CD8-positive, alpha-beta memory T cell (primary cell): Measurements from ENCODE around the gene NME9. TPM values are rescaled to one million over a fixed set of nuclear protein-coding genes. Genes with fewer than 3 reads are reported as not detected.

Experiments
- CTCF ChIA-PET: fragments of 350-600 bp; sonication (Branson Sonifier 250); formaldehyde crosslinking; loops from one replicate; lab custom pipeline; 2021; ENCODE audit warnings: antibody characterized with exemption; lab: Charles Lee
- POLR2A ChIA-PET: fragments of 350-600 bp; sonication (Branson Sonifier 250); formaldehyde crosslinking; loops from one replicate; lab custom pipeline; 2021; ENCODE audit warnings: antibody characterized with exemption; lab: Charles Lee
- DNase-seq, 5 donors: peaks; one replicate each; pipeline versions ENCODE4 v3.0.0 to v3.0.0-alpha.2; 2020 to 2022; ENCODE audit warnings: mixed read lengths in 1 of 5
- H3K27ac ChIP-seq: one replicate; pipeline ENCODE4 v1.7.0; 2013; ENCODE audit warnings: low read depth, mild to moderate bottlenecking, low read length, moderate library complexity
- H3K27me3 ChIP-seq: 2 replicates; pipeline ENCODE4 v1.7.0; 2013; ENCODE audit warnings: low read length, mild to moderate bottlenecking; ENCODE audit not compliant: insufficient read depth, poor library complexity, severe bottlenecking
- H3K36me3 ChIP-seq: 2 replicates; pipeline ENCODE4 v1.7.0; 2013; ENCODE audit warnings: mild to moderate bottlenecking, low read length, moderate library complexity; ENCODE audit not compliant: insufficient read depth
- H3K4me1 ChIP-seq: 2 replicates; pipeline ENCODE4 v1.7.0; 2013; ENCODE audit warnings: mild to moderate bottlenecking, low read length, moderate library complexity; ENCODE audit not compliant: insufficient read depth
- H3K4me3 ChIP-seq: 2 replicates; pipeline ENCODE4 v1.7.0; 2013; ENCODE audit warnings: mild to moderate bottlenecking, low read length
- H3K9me3 ChIP-seq: 2 replicates; pipeline ENCODE4 v1.7.0; 2013; ENCODE audit warnings: mild to moderate bottlenecking, low read length
- H3K27ac Mint-ChIP-seq, 8 donors: one replicate each; pipeline ENCODE4 v1.8.0; 2020 to 2021; ENCODE audit warnings: mixed read lengths in 8 of 8, mild to moderate bottlenecking in 6 of 8, inconsistent platforms in 3 of 8, moderate library complexity in 3 of 8
- H3K27me3 Mint-ChIP-seq, 2 donors: one replicate each; pipeline ENCODE4 v1.8.0; 2020 to 2021; ENCODE audit warnings: mixed read lengths in 2 of 2, mild to moderate bottlenecking in 1 of 2, moderate library complexity in 1 of 2
- H3K36me3 Mint-ChIP-seq, 3 donors: one replicate each; pipeline ENCODE4 v1.8.0; 2020 to 2021; ENCODE audit warnings: mixed read lengths in 3 of 3, inconsistent platforms in 1 of 3, mild to moderate bottlenecking in 1 of 3
- H3K4me1 Mint-ChIP-seq, 3 donors: one replicate each; pipeline ENCODE4 v1.8.0; 2020 to 2021; ENCODE audit warnings: mixed read lengths in 3 of 3, inconsistent platforms in 1 of 3, mild to moderate bottlenecking in 1 of 3
- H3K4me3 Mint-ChIP-seq, 7 donors: one replicate each; pipeline ENCODE4 v1.8.0; 2020 to 2021; ENCODE audit warnings: mixed read lengths in 7 of 7, mild to moderate bottlenecking in 6 of 7, moderate library complexity in 4 of 7, inconsistent platforms in 2 of 7
- H3K9me3 Mint-ChIP-seq, 5 donors: one replicate each; pipeline ENCODE4 v1.8.0; 2020 to 2022; ENCODE audit warnings: mixed read lengths in 5 of 5, mild to moderate bottlenecking in 3 of 5, moderate library complexity in 2 of 5, inconsistent platforms in 1 of 5
- polyA plus RNA-seq: library from polyadenylated mRNA; unstranded; fragments of 300-500 nt; fragmentation: Illumina TruSeq; gene quantifications from one replicate; pipeline ENCODE4 v1.2.3, GENCODE V29; 2021
- total RNA-seq, 2 experiments: library from RNA; stranded (reverse); gene quantifications; one replicate each; pipeline ENCODE4 v1.2.3, GENCODE V29; 2021

The NME9 gene
- total and polyA plus RNA-seq, 3 experiments from 2014 or later, result 0.44 TPM; not detected in 2

DNA sequence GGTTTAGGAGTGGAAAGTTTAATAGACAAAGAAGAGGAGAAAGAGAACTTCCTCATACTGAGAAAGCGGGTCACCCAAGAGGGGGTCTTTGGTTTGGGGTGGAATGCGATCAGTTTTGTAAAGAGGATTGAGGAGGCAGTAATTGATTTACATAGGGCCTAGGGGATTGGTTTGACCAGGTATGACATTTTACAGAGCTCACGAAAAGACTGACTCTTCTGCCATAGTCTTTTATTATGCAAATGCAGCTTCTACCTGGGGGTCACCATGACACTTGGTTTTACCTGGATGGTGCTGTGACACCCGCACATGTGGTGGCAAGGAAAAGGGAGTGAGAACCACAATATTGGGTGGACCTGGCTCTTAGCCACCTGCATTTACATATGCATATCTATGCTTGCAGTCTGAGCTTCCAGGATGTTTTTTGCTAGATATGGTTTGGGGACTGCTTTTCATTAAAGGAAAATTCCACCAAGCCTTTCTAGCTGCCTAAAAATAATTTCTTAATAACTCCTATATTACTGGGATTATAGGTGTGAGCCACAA is 6.9 kb upstream of the NME9 start:
- DNase-seq, result no peak
- Mint-ChIP-seq H3K9me3 (no peaks in the 10 kb centered on the region), H3K36me3 (peaks cover 0 to 1% (median 0%) of the 10 kb centered on the region in 3 donors), H3K4me3 (no peak overlapping the region), H3K4me1 (peaks cover 3 to 6% (median 3%) of the 10 kb centered on the region in 3 donors), H3K27ac (no peak overlapping the region), H3K27me3 (peaks cover 0 to 2% of the 10 kb centered on the region in 2 donors)
- H3K36me3 ChIP-seq, result no peaks in the 10 kb centered on the region
- H3K27ac ChIP-seq, result no peak overlapping the region
- H3K4me1 ChIP-seq, result no peaks in the 10 kb centered on the region
- POLR2A ChIA-PET, result no interaction called here
- no peak overlapping the region for H3K4me3 ChIP-seq
- no peaks in the 10 kb centered on the region for H3K27me3 ChIP-seq
- CTCF ChIA-PET, result interaction anchor here (1.3 kb wide), 1 partner anchor 9 kb away, joined by 4 read pairs; no protein-coding TSS in a partner anchor
- no peaks in the 10 kb centered on the region for H3K9me3 ChIP-seq

GRCh38 chr3:138334608-138335007 is 5.0 kb upstream of the NME9 start:
- no peaks in the 10 kb centered on the region for H3K27me3 ChIP-seq
- no peaks in the 10 kb centered on the region for H3K36me3 ChIP-seq
- H3K4me1 ChIP-seq, result no peaks in the 10 kb centered on the region
- H3K4me3 ChIP-seq, result no peak overlapping the region
- DNase-seq, result no peak
- H3K27ac Mint-ChIP-seq, result peak overlapping the region in 1 of 8 donors; percentile 7
- ChIA-PET CTCF (no interaction called here), POLR2A (no interaction called here)
- peaks cover 9 to 13% (median 10%) of the 10 kb centered on the region in 3 donors for H3K4me1 Mint-ChIP-seq
- peaks cover 0 to 2% (median 1%) of the 10 kb centered on the region in 3 donors for H3K36me3 Mint-ChIP-seq
- H3K4me3 Mint-ChIP-seq, result no peak overlapping the region
- H3K27ac ChIP-seq, result no peak overlapping the region
- H3K27me3 Mint-ChIP-seq, result peaks cover 0 to 2% of the 10 kb centered on the region in 2 donors
- H3K9me3 ChIP-seq, result no peaks in the 10 kb centered on the region
- H3K9me3 Mint-ChIP-seq, result no peaks in the 10 kb centered on the region

- DNase-seq, result peak in 1 of 5 donors; percentile 10
- Mint-ChIP-seq H3K4me1 (peaks cover 21 to 30% (median 27%) of the 10 kb centered on the region in 3 donors), H3K27ac (peak overlapping the region in 5 of 8 donors; percentile 4 to 86 (median 55)), H3K27me3 (peaks cover 0 to 4% of the 10 kb centered on the region in 2 donors), H3K4me3 (peak overlapping the region in 1 of 7 donors; percentile 74), H3K9me3 (no peaks in the 10 kb centered on the region), H3K36me3 (peaks cover 0 to 5% (median 0%) of the 10 kb centered on the region in 3 donors)
- H3K27ac ChIP-seq, result no peak overlapping the region
- no peaks in the 10 kb centered on the region for H3K27me3 ChIP-seq
- no peaks in the 10 kb centered on the region for H3K36me3 ChIP-seq
- POLR2A ChIA-PET, result no interaction called here
- peaks cover 7% of the 10 kb centered on the region for H3K4me1 ChIP-seq
- H3K4me3 ChIP-seq, result no peak overlapping the region
- CTCF ChIA-PET, result interaction anchor here (1.1 kb wide), 1 partner anchor 9 kb away, joined by 3 read pairs; no protein-coding TSS in a partner anchor
- H3K9me3 ChIP-seq, result no peaks in the 10 kb centered on the region
These were observed 2.9 kb upstream of the NME9 start for GRCh38 chr3:138332472-138333073.

- Mint-ChIP-seq H3K4me1 (peaks cover 21 to 30% (median 28%) of the 10 kb centered on the region in 3 donors), H3K27me3 (peaks cover 0 to 4% of the 10 kb centered on the region in 2 donors), H3K27ac (peak overlapping the region in 6 of 8 donors; percentile 26 to 98 (median 64)), H3K36me3 (peaks cover 0 to 5% (median 0%) of the 10 kb centered on the region in 3 donors), H3K4me3 (peak overlapping the region in 4 of 7 donors; percentile 3 to 95 (median 44)), H3K9me3 (no peaks in the 10 kb centered on the region)
- H3K4me3 ChIP-seq, result no peak overlapping the region
- H3K36me3 ChIP-seq, result no peaks in the 10 kb centered on the region
- no peaks in the 10 kb centered on the region for H3K9me3 ChIP-seq
- CTCF ChIA-PET, result interaction anchor here (1.0 to 1.8 kb wide), 3 partner anchors 15 to 144 kb away, joined by 3 to 4 read pairs (median 4); partner anchors contain the start of gene ARMC8
- peaks cover 7% of the 10 kb centered on the region for H3K4me1 ChIP-seq
- H3K27me3 ChIP-seq, result no peaks in the 10 kb centered on the region
- POLR2A ChIA-PET, result no interaction called here
- no peak overlapping the region for H3K27ac ChIP-seq
- DNase-seq, result no peak
These were observed 1.7 kb upstream of the NME9 start for GRCh38 chr3:138331143-138331894.

DNA sequence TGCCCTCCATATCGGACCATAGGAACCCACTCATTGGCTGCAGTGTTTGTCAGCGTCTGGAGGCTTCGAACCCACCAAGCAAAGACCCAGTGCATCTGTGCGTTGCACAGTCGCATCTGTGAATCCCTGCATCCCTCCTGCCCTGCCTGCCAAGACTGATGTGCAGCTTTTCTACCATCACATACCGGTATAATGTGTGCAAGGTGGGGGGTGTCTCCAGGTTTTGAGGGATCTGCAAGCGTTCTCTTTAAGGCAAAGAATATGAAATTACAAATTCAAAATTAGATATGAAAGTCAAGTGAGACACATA is 288 bp upstream of the NME9 start:
- H3K4me1 Mint-ChIP-seq, result peaks cover 22 to 32% (median 28%) of the 10 kb centered on the region in 3 donors
- peaks cover 0 to 4% of the 10 kb centered on the region in 2 donors for H3K27me3 Mint-ChIP-seq
- Histone ChIP-seq H3K4me3 (peak overlapping the region; percentile 80), H3K9me3 (no peaks in the 10 kb centered on the region), H3K4me1 (peaks cover 7% of the 10 kb centered on the region), H3K27me3 (no peaks in the 10 kb centered on the region), H3K27ac (peak overlapping the region; percentile 82), H3K36me3 (no peaks in the 10 kb centered on the region)
- ChIA-PET CTCF (interaction anchor here (1.3 kb wide), 1 partner anchor 16 kb away, joined by 4 read pairs; no protein-coding TSS in a partner anchor), POLR2A (no interaction called here)
- H3K27ac Mint-ChIP-seq, result peak overlapping the region; percentile 80 to 99 (median 98)
- no peak for DNase-seq
- peak overlapping the region; percentile 95 to 98 (median 98) for H3K4me3 Mint-ChIP-seq
- no peaks in the 10 kb centered on the region for H3K9me3 Mint-ChIP-seq
- peaks cover 0 to 5% (median 0%) of the 10 kb centered on the region in 3 donors for H3K36me3 Mint-ChIP-seq

GRCh38 chr3:138328341-138328740 is 1.3 kb downstream of the NME9 start:
- Mint-ChIP-seq H3K27me3 (peaks cover 0 to 6% of the 10 kb centered on the region in 2 donors), H3K4me3 (peak overlapping the region; percentile 95 to 98 (median 98)), H3K4me1 (peaks cover 26 to 40% (median 32%) of the 10 kb centered on the region in 3 donors), H3K27ac (peak overlapping the region in 7 of 8 donors; percentile 59 to 99 (median 85)), H3K36me3 (peaks cover 0 to 5% (median 0%) of the 10 kb centered on the region in 3 donors), H3K9me3 (no peaks in the 10 kb centered on the region)
- no peak for DNase-seq
- no peaks in the 10 kb centered on the region for H3K9me3 ChIP-seq
- peaks cover 10% of the 10 kb centered on the region for H3K4me1 ChIP-seq
- no peak overlapping the region for H3K27ac ChIP-seq
- H3K4me3 ChIP-seq, result no peak overlapping the region
- ChIA-PET CTCF (interaction anchor here (0.7 to 1.8 kb wide), 16 partner anchors 8 to 154 kb away, joined by 3 to 6 read pairs (median 4); partner anchors contain the start of gene DBR1), POLR2A (interaction anchor here (0.6 to 0.9 kb wide), 2 partner anchors 96 to 154 kb away, joined by 4 to 6 read pairs; no protein-coding TSS in a partner anchor)
- H3K27me3 ChIP-seq, result no peaks in the 10 kb centered on the region
- H3K36me3 ChIP-seq, result no peaks in the 10 kb centered on the region

DNA sequence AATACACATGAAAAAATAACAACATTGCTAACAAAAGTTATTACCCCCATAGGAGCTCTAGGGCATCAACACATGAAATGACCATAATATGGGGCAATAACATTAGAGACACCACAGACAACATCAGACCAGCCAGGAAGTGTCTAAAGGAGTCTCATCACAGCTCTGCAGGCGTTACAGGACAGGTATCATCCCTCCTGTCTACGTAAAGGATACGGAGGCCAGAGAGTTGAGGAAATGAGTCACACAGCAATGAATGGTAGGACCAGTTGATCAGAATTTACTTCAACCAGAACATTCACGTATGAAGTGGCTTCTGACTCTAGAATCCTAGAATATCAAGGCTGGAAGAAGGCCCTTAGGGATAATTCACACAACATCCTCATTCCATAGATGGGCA is 1.8 kb downstream of the NME9 start:
- Mint-ChIP-seq H3K36me3 (peaks cover 0 to 5% (median 0%) of the 10 kb centered on the region in 3 donors), H3K27me3 (peaks cover 0 to 6% of the 10 kb centered on the region in 2 donors), H3K4me1 (peaks cover 26 to 40% (median 32%) of the 10 kb centered on the region in 3 donors), H3K27ac (peak overlapping the region in 4 of 8 donors; percentile 51 to 92 (median 74)), H3K9me3 (no peaks in the 10 kb centered on the region), H3K4me3 (peak overlapping the region in 2 of 7 donors; percentile 12 to 39)
- no peak for DNase-seq
- Histone ChIP-seq H3K27me3 (no peaks in the 10 kb centered on the region), H3K27ac (no peak overlapping the region), H3K36me3 (no peaks in the 10 kb centered on the region), H3K4me3 (no peak overlapping the region), H3K9me3 (no peaks in the 10 kb centered on the region), H3K4me1 (peaks cover 14% of the 10 kb centered on the region)
- ChIA-PET CTCF (interaction anchor here (0.7 to 1.8 kb wide), 9 partner anchors 9 to 153 kb away, joined by 3 to 6 read pairs (median 3); partner anchors contain the start of gene DBR1), POLR2A (interaction anchor here (0.9 kb wide), 1 partner anchor 154 kb away, joined by 4 read pairs; no protein-coding TSS in a partner anchor)
